H7 (cell line): ENCODE data around the gene PHAF1. TPM values are rescaled to one million over a fixed set of nuclear protein-coding genes. Genes with fewer than 3 reads are reported as not detected.
"Not testable (repeated sequence)": the region's sequence is repeated elsewhere in the genome, so short reads cannot be mapped to it uniquely, and the experiment has no call there.

ENCODE experiments used
- DNase-seq: peaks from one replicate; pipeline ENCODE4 v3.0.0; 2012
- H3K27me3 ChIP-seq: 2 replicates; pipeline ENCODE4 v1.6.0; 2011; ENCODE audit warnings: mild to moderate bottlenecking, low read length; ENCODE audit not compliant: control insufficient read depth, insufficient read depth
- H3K36me3 ChIP-seq: replicated peaks from 2 replicates; pipeline ENCODE4 v1.5.1; 2011; ENCODE audit warnings: low read length; ENCODE audit not compliant: control insufficient read depth, insufficient read depth
- H3K4me3 ChIP-seq: 2 replicates; pipeline ENCODE4 v1.5.1; 2011; ENCODE audit warnings: low read depth, mild to moderate bottlenecking, control low read depth, low read length, moderate library complexity; ENCODE audit not compliant: insufficient read depth
- total RNA-seq: library from RNA; depleted of rRNA; stranded (reverse); fragments of >200 nt; shearing (Covaris generic); gene quantifications from 2 replicates; pipeline ENCODE4 v1.2.3, GENCODE V29; 2014

The PHAF1 gene
- total RNA-seq, 1 experiment from 2014 or later = 24.1 TPM

GRCh38 chr16:67114793-67115192 lies 5.1 kb downstream of the PHAF1 start:
- no peak for DNase-seq
- H3K4me3 ChIP-seq = no peak overlapping the region
- H3K27me3 ChIP-seq = no peaks in the 10 kb centered on the region
- H3K36me3 ChIP-seq = no peaks in the 10 kb centered on the region

GRCh38 chr16:67115639-67116038 lies 5.9 kb downstream of the PHAF1 start:
- Histone ChIP-seq H3K27me3 (no peaks in the 10 kb centered on the region), H3K4me3 (no peak overlapping the region), H3K36me3 (peaks cover 2% of the 10 kb centered on the region)
- DNase-seq = no peak

DNA sequence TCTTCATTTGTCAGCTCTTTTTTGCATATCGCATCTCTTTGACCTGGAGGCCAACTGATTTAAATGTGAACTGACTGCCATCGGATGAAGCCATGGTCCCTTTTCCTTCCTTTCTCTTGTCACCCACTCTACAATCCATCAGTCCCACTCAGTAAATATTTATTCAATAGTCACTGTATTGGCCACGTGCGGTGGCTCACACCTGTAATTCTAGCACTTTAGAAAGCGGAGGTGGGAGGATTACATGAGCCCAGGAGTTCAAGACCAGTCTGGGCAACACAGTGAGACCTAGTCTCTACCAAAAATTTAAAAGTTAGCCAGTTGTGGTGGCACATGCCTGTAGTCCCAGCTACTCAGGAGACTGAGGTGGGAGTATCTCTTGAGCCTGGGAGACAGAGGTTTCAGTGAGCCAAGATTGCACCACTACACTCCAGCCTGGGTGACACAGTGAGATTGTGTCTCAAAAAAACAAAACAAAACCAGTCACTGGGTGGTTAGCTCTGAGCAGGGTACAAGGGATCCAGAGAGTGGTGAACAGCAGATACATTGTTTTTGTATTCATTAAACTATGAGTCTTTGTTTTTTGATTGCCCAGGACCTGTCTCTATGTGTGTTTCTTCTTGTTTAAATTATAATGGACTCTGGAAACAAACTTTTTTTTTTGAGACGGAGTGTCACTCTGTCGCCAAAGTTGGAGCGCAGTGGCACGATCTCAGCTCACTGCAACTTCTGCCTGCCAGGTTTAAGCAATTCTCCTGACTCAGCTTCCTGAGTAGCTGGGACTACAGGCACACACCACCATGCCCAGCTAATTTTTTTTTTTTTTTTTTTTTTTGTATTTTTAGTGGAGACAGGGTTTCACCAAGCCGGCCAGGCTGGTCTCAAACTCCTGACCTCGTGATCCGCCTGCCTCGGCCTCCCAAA lies 6.9 kb downstream of the PHAF1 start:
- H3K4me3 ChIP-seq = no peak overlapping the region
- DNase-seq = no peak
- H3K27me3 ChIP-seq = no peaks in the 10 kb centered on the region
- H3K36me3 ChIP-seq = peaks cover 2% of the 10 kb centered on the region

DNA sequence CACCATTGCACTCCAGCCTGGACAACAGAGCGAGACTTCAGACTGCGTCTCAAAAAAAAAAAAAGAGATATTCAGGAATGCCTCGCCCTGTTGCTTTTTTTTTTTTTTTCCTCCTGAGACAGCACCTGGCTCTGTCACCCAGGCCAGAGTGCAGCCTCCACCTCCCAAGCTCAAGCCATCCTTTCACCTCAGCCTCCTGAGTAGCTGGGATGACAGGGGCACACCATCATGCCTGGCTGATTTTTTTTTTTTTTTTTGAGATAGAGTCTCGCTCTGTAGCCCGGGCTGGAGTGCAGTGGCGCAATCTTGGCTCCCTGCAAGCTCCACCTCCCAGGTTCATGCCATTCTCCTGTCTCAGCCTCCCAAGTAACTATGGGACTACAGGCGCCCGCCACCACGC lies 8.0 kb downstream of the PHAF1 start:
- Histone ChIP-seq H3K27me3 (no peaks in the 10 kb centered on the region), H3K36me3 (peaks cover 4% of the 10 kb centered on the region), H3K4me3 (no peak overlapping the region)
- DNase-seq = no peak

DNA sequence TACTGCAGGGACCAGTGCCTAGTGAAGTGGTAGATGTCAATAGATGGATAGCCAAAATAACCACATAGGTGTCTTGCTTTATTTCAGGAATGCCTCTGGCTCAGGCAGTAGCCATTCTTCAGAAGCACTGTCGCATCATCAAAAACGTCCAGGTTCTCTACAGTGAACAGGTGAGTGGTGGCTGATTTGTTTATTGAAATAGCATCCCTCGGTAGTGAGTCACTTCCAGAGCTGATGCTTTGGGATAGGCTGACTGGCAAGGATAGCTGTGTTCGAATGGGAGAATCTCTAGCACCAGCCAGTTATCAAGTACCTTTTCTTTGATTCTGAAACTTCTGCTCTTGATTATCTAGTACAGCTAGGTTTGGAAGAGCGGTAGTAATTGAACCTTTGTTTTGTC lies 10.3 kb downstream of the PHAF1 start:
- no peak for DNase-seq
- Histone ChIP-seq H3K4me3 (no peak overlapping the region), H3K36me3 (peaks cover 5% of the 10 kb centered on the region), H3K27me3 (no peaks in the 10 kb centered on the region)

DNA sequence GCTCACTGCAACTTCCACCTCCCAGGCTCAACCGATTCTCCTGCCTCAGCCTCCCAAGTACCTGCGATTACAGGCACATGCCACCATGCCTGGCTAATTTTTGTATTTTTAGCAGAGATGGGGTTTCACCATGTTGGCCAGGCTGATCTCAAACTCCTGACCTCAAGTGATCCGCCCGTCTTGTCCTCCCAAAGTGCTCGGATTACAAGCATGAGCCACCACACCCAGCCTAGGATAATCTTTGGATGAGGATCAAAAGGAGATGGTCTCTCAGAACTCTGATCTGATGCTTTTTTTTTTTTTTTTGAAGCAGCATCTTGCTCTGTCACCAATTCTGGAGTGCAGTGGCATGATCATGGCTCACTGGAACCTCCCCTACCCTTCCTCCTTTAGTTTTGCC lies 13.1 kb downstream of the PHAF1 start:
- DNase-seq, H3K27me3 ChIP-seq, H3K4me3 ChIP-seq, H3K36me3 ChIP-seq: not testable (repeated sequence)

DNA sequence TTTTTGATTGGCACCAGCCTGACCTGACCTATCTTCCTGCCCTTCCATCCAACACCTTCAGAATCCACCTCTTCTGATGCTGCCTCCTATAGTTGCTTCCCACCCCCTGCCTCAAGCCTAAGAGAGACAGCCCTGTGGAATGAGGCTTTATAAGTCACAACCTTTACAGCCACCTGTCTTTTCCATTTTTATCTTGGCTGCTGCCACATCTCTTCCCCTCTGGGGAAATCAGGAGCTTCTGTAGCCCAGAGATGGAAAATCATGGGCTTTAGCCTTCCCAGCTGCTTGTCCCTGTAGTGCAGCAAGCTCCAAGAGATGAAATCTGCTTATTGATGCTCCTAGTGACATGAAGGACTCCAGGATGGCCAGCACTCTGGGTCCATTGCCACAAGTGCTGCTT lies 18.7 kb downstream of the PHAF1 start:
- H3K27me3 ChIP-seq = no peaks in the 10 kb centered on the region
- peaks cover 5% of the 10 kb centered on the region; the same call in 1 of the 2 replicates for H3K36me3 ChIP-seq
- no peak for DNase-seq
- no peak overlapping the region for H3K4me3 ChIP-seq

- Histone ChIP-seq H3K27me3 (no peaks in the 10 kb centered on the region), H3K36me3 (peaks cover 6% of the 10 kb centered on the region), H3K4me3 (no peak overlapping the region)
- DNase-seq = no peak
These were observed 19.1 kb downstream of the PHAF1 start for GRCh38 chr16:67128887-67129286.

GRCh38 chr16:67129422-67129821 lies 19.7 kb downstream of the PHAF1 start:
- no peak for DNase-seq
- Histone ChIP-seq H3K4me3 (no peak overlapping the region), H3K36me3 (peaks cover 10% of the 10 kb centered on the region), H3K27me3 (no peaks in the 10 kb centered on the region)

DNA sequence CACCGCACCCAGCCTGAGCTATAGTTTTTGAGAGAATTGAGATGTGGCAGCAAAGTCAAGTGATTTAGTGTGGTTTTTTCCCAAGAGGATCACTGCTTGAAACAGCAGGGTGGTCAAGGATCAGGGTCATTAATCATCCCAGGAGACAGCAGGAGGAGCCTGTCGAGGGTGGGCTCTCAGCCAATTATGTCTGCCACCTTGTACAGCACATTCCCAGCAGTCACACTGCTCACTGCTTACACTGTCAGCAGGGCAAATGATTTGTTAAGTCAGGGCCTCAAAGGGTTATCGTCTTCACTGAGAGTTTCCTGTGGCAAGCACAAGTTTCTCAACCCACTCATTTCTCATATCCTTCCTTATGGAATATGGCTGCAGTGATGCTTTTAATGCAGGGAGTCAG lies 27.9 kb downstream of the PHAF1 start:
- DNase-seq = no peak

DNA sequence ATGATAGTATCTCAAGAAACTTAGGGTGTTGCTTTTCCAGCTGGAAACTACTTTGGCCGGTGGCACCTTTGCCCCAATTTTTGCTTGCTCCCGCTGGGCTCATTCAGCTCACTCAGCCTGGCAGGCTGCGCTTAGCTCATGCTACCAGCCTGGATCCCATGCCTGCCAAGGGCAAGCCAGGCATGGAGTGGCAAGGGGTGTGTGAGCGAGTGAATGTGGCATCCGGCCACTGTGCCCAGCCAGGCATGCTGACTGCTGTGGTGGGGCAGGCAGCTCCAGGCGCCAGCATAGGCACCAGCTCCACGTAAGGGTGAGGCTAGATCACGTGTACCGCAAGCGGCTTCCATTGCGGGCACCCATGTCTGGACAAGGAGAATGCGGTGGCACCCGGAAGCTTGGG lies 31.6 kb downstream of the PHAF1 start:
- no peaks in the 10 kb centered on the region for H3K27me3 ChIP-seq
- H3K4me3 ChIP-seq = no peak overlapping the region
- no peak for DNase-seq
- H3K36me3 ChIP-seq = peaks cover 31% of the 10 kb centered on the region

More for the DNA sequence above, 27.9 kb downstream of the PHAF1 start:
- Histone ChIP-seq H3K27me3 (no peaks in the 10 kb centered on the region), H3K4me3 (no peak overlapping the region), H3K36me3 (peaks cover 26% of the 10 kb centered on the region)

- Histone ChIP-seq H3K27me3 (no peaks in the 10 kb centered on the region), H3K4me3 (no peak overlapping the region), H3K36me3 (peaks cover 39% of the 10 kb centered on the region)
- DNase-seq = no peak
These were observed 32.6 kb downstream of the PHAF1 start for GRCh38 chr16:67142342-67142741.

GRCh38 chr16:67144943-67145342 lies 35.2 kb downstream of the PHAF1 start:
- no peak for DNase-seq

GRCh38 chr16:67145746-67146145 lies 36.0 kb downstream of the PHAF1 start:
- peaks cover 38% of the 10 kb centered on the region for H3K36me3 ChIP-seq
- DNase-seq = no peak
- H3K27me3 ChIP-seq = peaks cover 14% of the 10 kb centered on the region
- H3K4me3 ChIP-seq = no peak overlapping the region

More at GRCh38 chr16:67144943-67145342, 35.2 kb downstream of the PHAF1 start:
- Histone ChIP-seq H3K27me3 (peaks cover 6% of the 10 kb centered on the region; the same call in 1 of the 2 replicates), H3K36me3 (peaks cover 41% of the 10 kb centered on the region), H3K4me3 (no peak overlapping the region)

DNA sequence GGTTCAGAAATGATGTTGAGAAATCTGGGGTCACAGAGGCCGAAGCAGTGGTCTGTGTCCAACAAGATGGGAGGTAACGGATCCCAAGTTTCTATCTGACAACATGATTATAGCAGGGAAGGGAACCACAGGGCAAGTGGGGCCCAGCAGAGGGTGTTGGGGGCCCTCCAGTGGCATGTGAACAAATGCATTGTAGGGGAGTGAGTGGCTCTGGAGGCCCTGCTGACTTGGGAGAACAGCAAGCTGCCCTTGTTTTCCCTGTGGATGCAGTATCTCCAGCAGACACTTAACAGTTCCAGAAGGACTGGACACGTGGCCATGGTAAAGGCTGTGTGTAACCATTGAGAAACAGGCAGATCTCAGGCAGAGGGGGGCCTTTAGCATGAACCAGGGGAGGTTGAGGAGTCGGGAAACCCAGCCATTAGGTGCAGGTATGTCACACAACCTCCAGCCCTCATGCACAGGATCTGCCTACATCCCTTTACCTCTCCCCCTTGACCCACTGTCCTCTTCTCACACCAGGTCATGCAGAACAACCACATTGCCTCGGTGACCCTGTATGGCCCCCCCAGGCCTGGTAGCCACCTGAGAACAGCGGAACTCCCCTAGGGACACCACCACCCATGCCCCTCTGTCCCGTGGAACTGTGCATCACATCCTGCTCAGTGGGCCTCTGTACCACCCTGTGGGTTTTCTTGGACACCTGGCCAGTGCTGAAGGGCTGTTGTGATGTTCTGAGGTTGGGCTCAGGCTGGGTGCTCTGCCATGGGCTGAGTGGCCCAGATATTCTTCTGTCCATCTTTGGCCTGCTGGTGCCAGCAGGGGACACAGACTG lies 37.0 kb downstream of the PHAF1 start:
- Histone ChIP-seq H3K27me3 (peaks cover 24% of the 10 kb centered on the region), H3K4me3 (no peak overlapping the region), H3K36me3 (peaks cover 34% of the 10 kb centered on the region)
- no peak for DNase-seq
